Measurements from ENCODE around the gene OGDH. TPM values are rescaled to one million over a fixed set of nuclear protein-coding genes. Genes with fewer than 3 reads are reported as not detected.

The OGDH gene
- total RNA-seq, 1 donor from 2014 or later, result 73.7 TPM

DNA sequence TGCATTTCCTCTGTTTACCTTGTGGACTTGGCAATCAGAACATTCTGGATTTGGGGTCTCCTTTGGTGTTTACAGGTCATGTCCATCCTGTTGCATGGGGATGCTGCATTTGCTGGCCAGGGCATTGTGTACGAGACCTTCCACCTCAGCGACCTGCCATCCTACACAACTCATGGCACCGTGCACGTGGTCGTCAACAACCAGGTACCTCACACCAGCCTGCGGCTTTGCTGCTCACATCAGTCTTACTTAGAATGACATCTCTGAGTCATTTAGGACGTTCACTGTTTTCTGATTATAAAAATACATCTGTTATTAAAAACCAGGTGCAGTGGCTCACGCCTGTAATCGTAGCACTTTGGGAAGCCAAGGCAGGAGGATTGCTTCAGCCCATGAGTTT, 75.2 kb downstream of the OGDH start:
- FAIRE-seq (no peak), DNase-seq (ENCODE audit: low read depth) (no peak)
- H3K27ac Mint-ChIP-seq (ENCODE audit: unreplicated experiment), result no peak overlapping the region
- no peaks in the 10 kb centered on the region for H4K20me1 ChIP-seq (ENCODE audit: insufficient read depth, low read length)
- H3K27me3 ChIP-seq (ENCODE audit: insufficient read depth, low read length), result no peaks in the 10 kb centered on the region
- H3K9ac ChIP-seq (ENCODE audit: low read length), result no peak overlapping the region
- H3K27me3 Mint-ChIP-seq (ENCODE audit: low read depth, unreplicated experiment), result no peaks in the 10 kb centered on the region
- H3K4me3 ChIP-seq (ENCODE audit: insufficient read depth, low read depth, low read length), result no peak overlapping the region
- H3K36me3 ChIP-seq (ENCODE audit: insufficient read depth, low read length), result peaks cover 16% of the 10 kb centered on the region
- TF ChIP-seq EZH2 (IDR thresholded peaks at IDR 0.05; ENCODE audit: insufficient read depth, low read length), result no peak
- TF ChIP-seq, protein P1, sequence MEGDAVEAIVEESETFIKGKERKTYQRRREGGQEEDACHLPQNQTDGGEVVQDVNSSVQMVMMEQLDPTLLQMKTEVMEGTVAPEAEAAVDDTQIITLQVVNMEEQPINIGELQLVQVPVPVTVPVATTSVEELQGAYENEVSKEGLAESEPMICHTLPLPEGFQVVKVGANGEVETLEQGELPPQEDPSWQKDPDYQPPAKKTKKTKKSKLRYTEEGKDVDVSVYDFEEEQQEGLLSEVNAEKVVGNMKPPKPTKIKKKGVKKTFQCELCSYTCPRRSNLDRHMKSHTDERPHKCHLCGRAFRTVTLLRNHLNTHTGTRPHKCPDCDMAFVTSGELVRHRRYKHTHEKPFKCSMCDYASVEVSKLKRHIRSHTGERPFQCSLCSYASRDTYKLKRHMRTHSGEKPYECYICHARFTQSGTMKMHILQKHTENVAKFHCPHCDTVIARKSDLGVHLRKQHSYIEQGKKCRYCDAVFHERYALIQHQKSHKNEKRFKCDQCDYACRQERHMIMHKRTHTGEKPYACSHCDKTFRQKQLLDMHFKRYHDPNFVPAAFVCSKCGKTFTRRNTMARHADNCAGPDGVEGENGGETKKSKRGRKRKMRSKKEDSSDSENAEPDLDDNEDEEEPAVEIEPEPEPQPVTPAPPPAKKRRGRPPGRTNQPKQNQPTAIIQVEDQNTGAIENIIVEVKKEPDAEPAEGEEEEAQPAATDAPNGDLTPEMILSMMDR (IDR thresholded peaks at IDR 0.05; ENCODE audit: insufficient read depth, low read depth, low read length), result no peak
- H3K27ac ChIP-seq (ENCODE audit: low read depth, low read length), result no peak overlapping the region
- H3K4me2 ChIP-seq (ENCODE audit: low read length), result no peak overlapping the region
- peaks cover 4% of the 10 kb centered on the region for H3K4me1 ChIP-seq (ENCODE audit: insufficient read depth, low read length)
- peaks cover 12% of the 10 kb centered on the region for H3K4me1 Mint-ChIP-seq (ENCODE audit: low read depth, unreplicated experiment)
- no peaks in the 10 kb centered on the region for H3K9me3 Mint-ChIP-seq (ENCODE audit: unreplicated experiment)
- H2AFZ ChIP-seq (ENCODE audit: low read depth, low read length), result no peak overlapping the region
- no peaks in the 10 kb centered on the region for H3K9me3 ChIP-seq (ENCODE audit: insufficient read depth, low read depth, low read length)
- peaks cover 34% of the 10 kb centered on the region for H3K36me3 Mint-ChIP-seq (ENCODE audit: low read depth, unreplicated experiment)
- H3K79me2 ChIP-seq (ENCODE audit: insufficient read depth, low read length), result no peaks in the 10 kb centered on the region
- H3K4me3 Mint-ChIP-seq (ENCODE audit: unreplicated experiment), result no peak overlapping the region

DNA sequence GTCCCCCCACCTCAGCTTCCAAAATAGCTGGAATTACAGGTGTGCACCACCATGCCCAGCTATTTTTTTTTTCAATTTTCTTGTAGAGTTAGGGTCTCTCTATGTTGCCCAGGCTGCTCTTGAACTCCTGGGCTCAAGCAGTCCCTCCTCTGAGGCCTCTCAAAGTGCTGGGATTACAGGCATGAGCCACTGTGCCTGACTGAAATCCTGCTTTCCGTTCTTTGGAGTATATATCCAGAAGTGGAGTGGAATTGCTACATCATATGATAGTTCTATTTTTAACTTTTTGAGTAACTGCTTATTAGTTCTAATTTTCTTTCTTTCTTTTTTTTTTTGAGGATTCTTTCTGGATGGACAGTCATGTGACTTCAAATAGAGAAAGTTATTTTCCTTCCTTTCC, 79.3 kb downstream of the OGDH start:
- FAIRE-seq (no peak), DNase-seq (ENCODE audit: low read depth) (no peak)
- Mint-ChIP-seq H3K4me1 (ENCODE audit: low read depth, unreplicated experiment) (no peaks in the 10 kb centered on the region), H3K27me3 (ENCODE audit: low read depth, unreplicated experiment) (no peaks in the 10 kb centered on the region), H3K36me3 (ENCODE audit: low read depth, unreplicated experiment) (peaks cover 15% of the 10 kb centered on the region), H3K4me3 (ENCODE audit: unreplicated experiment) (no peak overlapping the region), H3K9me3 (ENCODE audit: unreplicated experiment) (no peaks in the 10 kb centered on the region), H3K27ac (ENCODE audit: unreplicated experiment) (no peak overlapping the region)
- H3K27ac ChIP-seq (ENCODE audit: low read depth, low read length), result no peak overlapping the region
- no peak for TF ChIP-seq EZH2 (IDR thresholded peaks at IDR 0.05; ENCODE audit: insufficient read depth, low read length)
- TF ChIP-seq, protein P1 (IDR thresholded peaks at IDR 0.05; ENCODE audit: insufficient read depth, low read depth, low read length), result no peak
- peaks cover 14% of the 10 kb centered on the region for H3K36me3 ChIP-seq (ENCODE audit: insufficient read depth, low read length)
- H2AFZ ChIP-seq (ENCODE audit: low read depth, low read length), result no peak overlapping the region
- no peaks in the 10 kb centered on the region for H3K4me1 ChIP-seq (ENCODE audit: insufficient read depth, low read length)
- no peak overlapping the region for H3K4me2 ChIP-seq (ENCODE audit: low read length)
- H4K20me1 ChIP-seq (ENCODE audit: insufficient read depth, low read length), result no peaks in the 10 kb centered on the region
- no peak overlapping the region for H3K4me3 ChIP-seq (ENCODE audit: insufficient read depth, low read depth, low read length)
- H3K27me3 ChIP-seq (ENCODE audit: insufficient read depth, low read length), result no peaks in the 10 kb centered on the region
- no peaks in the 10 kb centered on the region for H3K79me2 ChIP-seq (ENCODE audit: insufficient read depth, low read length)
- no peaks in the 10 kb centered on the region for H3K9me3 ChIP-seq (ENCODE audit: insufficient read depth, low read depth, low read length)
- no peak overlapping the region for H3K9ac ChIP-seq (ENCODE audit: low read length)

DNA sequence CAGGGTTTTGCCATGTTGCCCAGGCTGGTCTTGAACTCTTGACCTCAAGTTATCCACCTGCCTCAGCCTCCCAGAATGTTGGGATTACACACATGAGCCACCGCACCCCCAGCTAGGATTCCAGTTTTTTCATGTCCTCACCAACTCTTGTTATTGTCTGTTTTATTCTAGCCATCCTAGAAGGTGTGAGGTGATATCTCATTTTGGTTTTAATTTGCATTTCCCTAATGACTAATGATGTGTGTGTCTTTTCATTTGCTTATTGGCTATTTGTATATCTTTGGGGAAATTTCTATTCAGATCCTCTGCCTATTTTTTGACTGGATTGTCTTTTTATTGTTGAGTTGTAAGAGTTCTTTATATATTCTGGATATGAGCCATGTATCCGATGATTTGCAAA, 83.0 kb downstream of the OGDH start:
- H3K36me3 ChIP-seq (ENCODE audit: insufficient read depth, low read length), result no peaks in the 10 kb centered on the region
- no peak overlapping the region for H3K27ac Mint-ChIP-seq (ENCODE audit: unreplicated experiment)
- H3K27me3 Mint-ChIP-seq (ENCODE audit: low read depth, unreplicated experiment), result no peaks in the 10 kb centered on the region
- H3K9me3 Mint-ChIP-seq (ENCODE audit: unreplicated experiment), result no peaks in the 10 kb centered on the region
- peaks cover 7% of the 10 kb centered on the region for H3K4me1 Mint-ChIP-seq (ENCODE audit: low read depth, unreplicated experiment)
- no peak overlapping the region for H3K27ac ChIP-seq (ENCODE audit: low read depth, low read length)
- FAIRE-seq (no peak), DNase-seq (ENCODE audit: low read depth) (no peak)
- no peaks in the 10 kb centered on the region for H3K79me2 ChIP-seq (ENCODE audit: insufficient read depth, low read length)
- no peak overlapping the region for H3K4me2 ChIP-seq (ENCODE audit: low read length)
- TF ChIP-seq, protein P1 (IDR thresholded peaks at IDR 0.05; ENCODE audit: insufficient read depth, low read depth, low read length), result no peak
- no peak for TF ChIP-seq EZH2 (IDR thresholded peaks at IDR 0.05; ENCODE audit: insufficient read depth, low read length)
- H3K4me1 ChIP-seq (ENCODE audit: insufficient read depth, low read length), result peaks cover 9% of the 10 kb centered on the region
- no peak overlapping the region for H3K4me3 ChIP-seq (ENCODE audit: insufficient read depth, low read depth, low read length)
- no peak overlapping the region for H3K4me3 Mint-ChIP-seq (ENCODE audit: unreplicated experiment)
- H3K9me3 ChIP-seq (ENCODE audit: insufficient read depth, low read depth, low read length), result no peaks in the 10 kb centered on the region
- no peak overlapping the region for H2AFZ ChIP-seq (ENCODE audit: low read depth, low read length)
- H3K36me3 Mint-ChIP-seq (ENCODE audit: low read depth, unreplicated experiment), result peaks cover 10% of the 10 kb centered on the region
- no peak overlapping the region for H3K9ac ChIP-seq (ENCODE audit: low read length)
- no peaks in the 10 kb centered on the region for H4K20me1 ChIP-seq (ENCODE audit: insufficient read depth, low read length)
- no peaks in the 10 kb centered on the region for H3K27me3 ChIP-seq (ENCODE audit: insufficient read depth, low read length)
